ENCODE results near the gene SEPTIN5. TPM values are rescaled to one million over a fixed set of nuclear protein-coding genes. Genes with fewer than 3 reads are reported as not detected.

SEPTIN5 gene
- total and polyA plus RNA-seq, 2 donors from 2014 or later: 10.4 to 13.0 TPM

GRCh38 chr22:19757140-19757984 lies 43.1 kb downstream of the SEPTIN5 start:
- intact Hi-C loops (cut with DNase I): no loop called here
- H3K27me3 ChIP-seq (ENCODE audit: control insufficient read depth, insufficient read depth, low read length): peaks cover 52% of the 10 kb centered on the region

GRCh38 chr22:19757985-19758895 lies 43.9 kb downstream of the SEPTIN5 start:
- H3K4me3 ChIP-seq (ENCODE audit: low read length in 3 of 3): no peak overlapping the region
- no peak overlapping the region for H3K9ac ChIP-seq (ENCODE audit: low read length in 3 of 3)
- no peaks in the 10 kb centered on the region for H3K9me3 ChIP-seq (ENCODE audit: control insufficient read depth in 2 of 3, insufficient read depth in 1 of 3, low read length in 3 of 3)
- H3K27ac ChIP-seq (ENCODE audit: low read depth in 2 of 2, low read length in 2 of 2): no peak overlapping the region
- FAIRE-seq (no peak), DNase-seq (no peak)
- intact Hi-C loops (cut with DNase I): no loop called here
- H3K36me3 ChIP-seq (ENCODE audit: control insufficient read depth in 2 of 3, insufficient read depth in 3 of 3, low read length in 3 of 3): no peaks in the 10 kb centered on the region
- H3K4me1 ChIP-seq (ENCODE audit: control insufficient read depth in 2 of 3, insufficient read depth in 2 of 3, low read depth in 1 of 3, low read length in 3 of 3): peaks cover 0 to 2% (median 0%) of the 10 kb centered on the region in 3 donors
- TF ChIP-seq CTCF (IDR thresholded peaks at IDR 0.05; ENCODE audit: borderline replicate concordance, extremely low read depth, insufficient read depth): no peak
- peaks cover 53% of the 10 kb centered on the region for H3K27me3 ChIP-seq (ENCODE audit: control insufficient read depth, insufficient read depth, low read length)

More at GRCh38 chr22:19757140-19757984, 43.1 kb downstream of the SEPTIN5 start:
- DNase-seq: no peak
- no peak for FAIRE-seq
- Histone ChIP-seq H3K9ac (ENCODE audit: low read length in 3 of 3) (no peak overlapping the region), H3K36me3 (ENCODE audit: control insufficient read depth in 2 of 3, insufficient read depth in 3 of 3, low read length in 3 of 3) (no peaks in the 10 kb centered on the region), H3K4me3 (ENCODE audit: low read length in 3 of 3) (no peak overlapping the region), H3K4me1 (ENCODE audit: control insufficient read depth in 2 of 3, insufficient read depth in 2 of 3, low read depth in 1 of 3, low read length in 3 of 3) (peaks cover 0 to 2% (median 0%) of the 10 kb centered on the region in 3 donors), H3K27ac (ENCODE audit: low read depth in 2 of 2, low read length in 2 of 2) (no peak overlapping the region), H3K9me3 (ENCODE audit: control insufficient read depth in 2 of 3, insufficient read depth in 1 of 3, low read length in 3 of 3) (no peaks in the 10 kb centered on the region)
- no peak for TF ChIP-seq CTCF (IDR thresholded peaks at IDR 0.05; ENCODE audit: borderline replicate concordance, extremely low read depth, insufficient read depth)

- Histone ChIP-seq H3K27me3 (ENCODE audit: control insufficient read depth, insufficient read depth, low read length) (peaks cover 55% of the 10 kb centered on the region), H3K36me3 (ENCODE audit: control insufficient read depth in 2 of 3, insufficient read depth in 3 of 3, low read length in 3 of 3) (no peaks in the 10 kb centered on the region), H3K9ac (ENCODE audit: low read length in 3 of 3) (no peak overlapping the region), H3K9me3 (ENCODE audit: control insufficient read depth in 2 of 3, insufficient read depth in 1 of 3, low read length in 3 of 3) (no peaks in the 10 kb centered on the region), H3K4me1 (ENCODE audit: control insufficient read depth in 2 of 3, insufficient read depth in 2 of 3, low read depth in 1 of 3, low read length in 3 of 3) (peaks cover 0 to 2% (median 0%) of the 10 kb centered on the region in 3 donors), H3K4me3 (ENCODE audit: low read length in 3 of 3) (no peak overlapping the region), H3K27ac (ENCODE audit: low read depth in 2 of 2, low read length in 2 of 2) (no peak overlapping the region)
- FAIRE-seq (no peak), DNase-seq (no peak)
- intact Hi-C loops (cut with DNase I): no loop called here
- no peak for TF ChIP-seq CTCF (IDR thresholded peaks at IDR 0.05; ENCODE audit: borderline replicate concordance, extremely low read depth, insufficient read depth)
Observed at GRCh38 chr22:19758896-19759426, 44.7 kb downstream of the SEPTIN5 start.
